Measurements from ENCODE around the gene MICAL2.
A peak's percentile ranks its signal among the peaks of the same experiment; 100 is the strongest.

The MICAL2 gene

GRCh38 chr11:12110201-12110713 is at the start of gene MICAL2:
Gene MICAL2 (plus strand): TSS chr11:12110590. CDS start chr11:12162156, 51,566 bp downstream.
- peak; percentile 98 for DNase-seq (ENCODE audit: low read depth, low spot score)

GRCh38 chr11:12061851-12062560 is 48.4 kb upstream of the MICAL2 start:
- DNase-seq (ENCODE audit: low read depth, low spot score), result no peak

GRCh38 chr11:12063251-12063650 is 47.1 kb upstream of the MICAL2 start:
- no peak for DNase-seq (ENCODE audit: low read depth, low spot score)

GRCh38 chr11:12064136-12064953 is 46.0 kb upstream of the MICAL2 start:
- DNase-seq (ENCODE audit: low read depth, low spot score), result no peak

- no peak for DNase-seq (ENCODE audit: low read depth, low spot score)
Observed at GRCh38 chr11:12064954-12065280, 45.5 kb upstream of the MICAL2 start.

GRCh38 chr11:12066056-12066798 is 44.2 kb upstream of the MICAL2 start:
- peak; percentile 91 for DNase-seq (ENCODE audit: low read depth, low spot score)

- no peak for DNase-seq (ENCODE audit: low read depth, low spot score)
Observed at GRCh38 chr11:12066799-12067508, 43.4 kb upstream of the MICAL2 start.

GRCh38 chr11:12067796-12068357 is 42.5 kb upstream of the MICAL2 start:
- no peak for DNase-seq (ENCODE audit: low read depth, low spot score)

- no peak for DNase-seq (ENCODE audit: low read depth, low spot score)
Observed at GRCh38 chr11:12069066-12069676, 41.2 kb upstream of the MICAL2 start.

GRCh38 chr11:12070446-12071267 is 39.7 kb upstream of the MICAL2 start:
- no peak for DNase-seq (ENCODE audit: low read depth, low spot score)

- DNase-seq (ENCODE audit: low read depth, low spot score), result no peak
Observed at GRCh38 chr11:12071574-12071973, 38.8 kb upstream of the MICAL2 start.

- DNase-seq (ENCODE audit: low read depth, low spot score), result no peak
Observed at GRCh38 chr11:12073436-12073835, 37.0 kb upstream of the MICAL2 start.

- DNase-seq (ENCODE audit: low read depth, low spot score), result no peak
Observed at GRCh38 chr11:12073886-12074285, 36.5 kb upstream of the MICAL2 start.

- no peak for DNase-seq (ENCODE audit: low read depth, low spot score)
Observed at GRCh38 chr11:12074529-12075195, 35.7 kb upstream of the MICAL2 start.

GRCh38 chr11:12075291-12075690 is 35.1 kb upstream of the MICAL2 start:
- DNase-seq (ENCODE audit: low read depth, low spot score), result no peak

GRCh38 chr11:12075822-12076821 is 34.3 kb upstream of the MICAL2 start:
- peak; percentile 98 for DNase-seq (ENCODE audit: low read depth, low spot score)

- no peak for DNase-seq (ENCODE audit: low read depth, low spot score)
Observed at GRCh38 chr11:12076840-12077534, 33.4 kb upstream of the MICAL2 start.
